HPDE6-E6E7 (cell line): Measurements from ENCODE around the gene PI4KA.
"Not testable (repeated sequence)": the region's sequence is repeated elsewhere in the genome, so short reads cannot be mapped to it uniquely, and the experiment has no call there.

Experiments
- DNase-seq: peaks from one replicate; pipeline ENCODE4 v3.0.0; 2011; ENCODE audit warnings: missing footprints; ENCODE audit errors: extremely low spot score

Gene PI4KA

GRCh38 chr22:20858615-20859416, at the start of gene PI4KA, which contains the start of gene SNAP29:
Gene PI4KA (minus strand): TSS chr22:20858811. CDS start chr22:20858725, 86 bp downstream.
Gene SNAP29 (plus strand): TSS chr22:20859007. CDS start chr22:20859111, 104 bp downstream.
- DNase-seq, result peak; percentile 97

- DNase-seq, result no peak
Measured at GRCh38 chr22:20906387-20906767, 47.8 kb upstream of the PI4KA start.

DNA sequence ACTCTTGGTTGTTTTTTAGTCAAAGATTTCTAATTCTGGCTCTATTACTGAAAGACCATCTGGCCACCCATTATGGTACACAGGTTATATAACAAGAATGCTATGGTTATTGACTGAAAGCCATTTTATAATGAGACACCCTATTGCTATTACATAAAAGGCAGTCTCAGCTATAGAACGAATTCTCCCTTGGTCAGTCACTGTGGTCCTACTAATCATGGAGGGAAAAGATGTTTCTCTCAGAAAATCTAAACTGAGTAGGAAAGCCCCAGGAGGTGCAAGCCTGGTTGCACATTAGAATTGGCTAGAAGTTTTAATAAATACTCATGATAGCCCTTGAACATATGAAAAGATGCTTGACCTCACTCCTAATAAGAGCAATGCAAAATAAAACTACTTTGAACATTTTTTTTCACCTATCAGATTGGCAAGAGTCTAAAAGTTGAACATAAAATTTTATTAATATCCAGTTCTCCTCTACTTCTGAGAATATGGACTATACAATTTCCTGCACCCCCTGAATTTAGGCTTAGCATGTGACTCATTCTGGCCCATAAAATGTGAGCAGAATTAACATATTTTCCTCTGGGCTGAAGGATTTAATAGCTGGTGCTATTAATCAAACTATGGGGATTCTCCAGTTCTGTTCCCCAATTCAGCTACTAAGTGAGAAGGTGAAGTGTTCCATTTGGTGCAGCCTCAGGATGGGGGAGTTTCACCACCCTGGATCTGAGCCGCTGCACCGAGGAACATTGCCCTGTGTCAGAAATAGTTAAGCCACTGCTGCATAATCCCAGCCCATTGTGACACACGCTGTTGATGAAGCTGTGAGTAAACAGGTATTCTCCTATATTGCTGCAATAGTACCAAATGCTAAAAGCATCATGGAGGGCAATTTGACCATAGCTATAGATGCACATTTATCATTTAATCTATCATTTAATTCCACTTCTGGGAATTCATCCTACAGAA, 47.1 kb upstream of the PI4KA start:
- DNase-seq, result peak; percentile 38

- DNase-seq, result no peak
Measured at GRCh38 chr22:20904980-20905355, 46.4 kb upstream of the PI4KA start.

DNA sequence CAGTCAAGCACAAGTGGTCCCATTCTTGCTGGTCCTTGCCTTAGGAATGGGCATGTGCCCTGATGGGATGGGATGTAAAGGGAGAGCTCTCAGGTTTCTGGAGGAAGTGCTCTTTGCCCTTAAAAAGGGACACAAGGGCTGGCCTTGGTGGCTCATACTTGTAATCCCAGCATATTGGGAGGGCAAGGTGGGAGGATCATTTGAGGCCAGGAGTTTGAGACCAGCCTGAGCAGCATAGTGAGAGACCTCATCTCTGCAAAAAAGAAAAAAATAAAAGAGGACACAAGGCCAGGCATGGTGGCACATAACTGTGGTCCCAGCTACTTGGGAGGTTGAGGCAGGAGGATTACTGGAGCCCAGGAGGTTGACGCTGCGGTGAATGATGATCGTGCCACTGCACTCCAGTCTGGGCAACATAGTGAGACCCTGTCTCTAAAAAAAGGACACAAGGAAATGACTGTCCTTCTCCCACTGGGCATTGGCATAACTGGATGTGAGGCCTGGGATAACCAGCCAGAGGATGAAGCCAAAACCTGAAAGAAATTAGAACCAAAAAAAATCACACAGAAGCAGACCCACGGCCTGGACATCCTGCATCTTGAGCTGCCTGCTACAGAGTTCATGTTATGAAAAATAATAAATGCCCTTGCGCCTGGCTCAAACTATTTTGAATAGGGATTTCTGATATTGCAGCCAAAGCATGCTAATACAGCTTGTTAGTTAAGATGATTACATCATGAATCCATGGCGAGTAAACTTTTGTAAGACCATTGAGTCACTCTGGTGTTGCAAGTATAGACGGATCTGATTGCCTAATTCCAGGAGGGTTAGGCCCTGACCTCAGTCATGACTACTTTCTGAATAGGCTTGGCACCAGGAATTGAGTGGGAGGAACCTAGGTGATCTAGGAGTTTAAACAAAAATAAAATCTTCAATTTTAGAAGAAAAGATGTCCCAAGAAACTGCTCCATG, 45.7 kb upstream of the PI4KA start:
- peak; percentile 93 for DNase-seq

GRCh38 chr22:20903093-20903492, 44.5 kb upstream of the PI4KA start:
- no peak for DNase-seq

GRCh38 chr22:20901093-20902033, 42.8 kb upstream of the PI4KA start:
- DNase-seq, result not testable (repeated sequence)

DNA sequence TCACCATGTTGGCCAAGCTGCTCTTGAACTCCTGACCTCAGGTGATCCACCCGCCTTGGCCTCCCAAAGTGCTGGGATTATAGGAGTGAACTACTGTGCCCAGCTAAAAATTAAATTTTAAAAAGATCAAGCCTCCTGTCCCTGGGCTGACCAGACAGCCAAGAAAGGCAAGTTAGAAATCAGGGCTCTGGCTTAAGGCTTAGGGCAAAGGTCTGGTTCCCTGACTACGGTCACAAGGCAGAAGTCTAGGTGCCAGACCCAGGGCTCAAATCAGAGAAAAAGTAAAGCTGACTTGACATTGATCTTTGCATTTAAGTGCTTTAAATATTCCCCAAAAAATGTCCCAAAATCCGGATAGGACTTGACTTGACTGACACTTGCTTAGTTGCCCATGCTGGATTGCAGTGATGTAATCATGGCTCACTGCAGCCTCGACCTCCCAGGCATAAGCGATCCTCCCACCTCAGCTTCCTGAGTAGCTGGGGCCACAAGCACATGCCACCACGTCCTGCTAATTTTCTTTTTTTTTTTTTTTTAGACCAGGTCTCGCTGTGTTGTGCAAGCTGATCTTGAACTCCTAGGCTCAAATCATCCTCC, 41.3 kb upstream of the PI4KA start:
- no peak for DNase-seq

GRCh38 chr22:20897737-20898136, 39.1 kb upstream of the PI4KA start:
- not testable (repeated sequence) for DNase-seq

DNA sequence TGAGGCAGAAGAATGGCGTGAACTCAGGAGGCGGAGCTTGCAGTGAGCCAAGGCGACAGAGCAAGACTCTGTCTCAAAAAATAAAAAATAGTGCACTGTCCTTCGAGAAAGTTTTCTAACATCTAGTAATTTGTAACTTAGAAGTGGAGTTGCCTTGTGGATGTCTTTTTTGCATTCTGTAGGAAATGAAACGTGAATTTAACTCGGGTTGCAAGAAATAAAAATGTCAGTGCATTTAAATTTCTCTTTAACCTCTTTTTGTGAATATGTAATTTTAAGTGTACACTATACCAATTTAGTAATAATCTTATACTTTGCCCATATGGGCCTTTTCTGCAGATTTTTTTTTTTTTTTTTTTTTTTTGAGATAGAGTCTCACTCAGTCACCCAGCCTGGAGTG, 32.4 kb upstream of the PI4KA start:
- no peak for DNase-seq

- no peak for DNase-seq
Measured at GRCh38 chr22:20889904-20890540, 31.4 kb upstream of the PI4KA start.

- DNase-seq, result no peak
Measured at GRCh38 chr22:20889025-20889704, 30.6 kb upstream of the PI4KA start.

- no peak for DNase-seq
Measured at GRCh38 chr22:20887375-20887774, 28.8 kb upstream of the PI4KA start.

DNA sequence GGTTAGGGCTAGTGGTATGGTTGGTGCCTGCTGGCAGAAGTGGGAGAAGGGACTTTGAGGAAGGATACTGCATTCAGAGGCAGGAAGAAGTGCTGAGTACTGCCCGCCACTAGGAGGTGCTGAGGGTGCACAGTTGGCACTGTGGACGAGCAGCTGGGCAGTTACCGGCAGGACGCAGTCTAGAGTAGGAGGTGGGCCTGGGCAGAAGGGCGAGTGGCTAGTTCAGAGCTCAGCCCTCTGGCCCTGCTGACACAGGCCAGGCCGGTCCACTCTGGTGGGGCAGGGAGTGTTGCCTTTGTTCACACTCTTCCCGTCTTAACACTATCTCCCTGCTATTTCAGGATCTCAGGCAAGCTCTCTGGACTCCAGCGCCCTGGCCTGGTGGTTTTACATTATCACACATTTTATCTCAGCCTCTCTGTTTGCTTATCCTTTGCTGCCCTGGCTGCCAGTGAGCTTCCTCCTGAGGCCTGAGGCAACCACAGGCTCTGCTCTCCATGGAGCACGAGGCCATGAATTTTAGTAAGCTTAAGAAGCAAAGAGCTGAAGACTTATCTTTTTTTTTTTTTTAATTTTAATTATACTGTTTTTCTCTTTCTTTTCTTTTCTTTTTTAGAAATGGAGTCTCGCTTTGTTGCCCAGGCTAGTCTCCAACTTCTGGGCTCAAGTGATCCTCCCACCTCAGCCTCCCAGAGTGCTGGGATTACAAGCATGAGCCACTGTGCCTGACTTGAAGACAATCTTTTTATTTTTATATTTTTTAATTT, 27.1 kb upstream of the PI4KA start:
- peak; percentile 85 for DNase-seq

DNA sequence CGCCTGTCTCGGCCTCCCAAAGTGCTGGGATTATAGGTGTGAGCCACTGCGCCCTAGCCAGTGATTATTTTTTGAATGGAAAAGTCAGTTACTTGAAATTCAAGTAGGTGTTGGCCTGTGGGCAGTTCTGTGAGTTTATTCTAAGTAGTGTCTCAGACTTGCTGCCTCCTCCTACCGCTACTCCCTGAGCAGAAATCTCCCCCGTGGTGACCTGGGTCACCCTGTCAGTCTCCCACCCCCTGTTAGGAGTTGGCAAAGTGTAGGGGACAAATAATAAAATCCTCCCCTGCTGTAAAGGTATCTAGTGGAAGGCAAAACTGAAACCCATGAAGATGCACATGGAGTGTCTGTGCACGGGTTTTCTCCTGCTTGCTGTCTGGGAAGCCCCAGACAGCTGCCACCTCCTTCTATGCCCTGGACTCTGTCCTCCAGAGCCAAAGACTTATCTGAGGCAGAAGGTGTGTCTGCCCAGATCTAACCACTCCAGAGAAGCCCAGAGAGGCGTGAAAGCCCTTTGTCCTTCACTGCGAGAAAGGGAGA, 26.5 kb upstream of the PI4KA start:
- no peak for DNase-seq

DNA sequence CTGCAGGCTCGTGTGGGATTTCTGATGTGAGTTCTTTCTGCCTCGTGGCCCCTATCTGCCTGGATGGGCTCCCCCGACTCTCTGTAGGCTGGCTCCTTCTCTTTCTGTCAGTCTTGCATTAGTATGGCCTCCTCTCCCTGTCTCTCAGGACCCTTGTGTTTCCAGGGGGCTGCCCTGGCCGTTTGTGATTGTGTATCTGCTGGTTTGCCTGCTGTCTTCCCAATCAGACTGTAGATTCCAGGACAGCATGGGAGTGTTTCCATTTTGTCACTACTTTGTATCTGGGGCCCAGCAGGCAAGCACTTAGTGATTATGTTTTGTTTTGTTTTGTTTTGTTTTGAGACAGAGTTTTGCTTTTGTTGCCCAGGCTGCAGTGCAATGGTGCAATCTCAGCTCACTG, 25.8 kb upstream of the PI4KA start:
- DNase-seq, result no peak

DNA sequence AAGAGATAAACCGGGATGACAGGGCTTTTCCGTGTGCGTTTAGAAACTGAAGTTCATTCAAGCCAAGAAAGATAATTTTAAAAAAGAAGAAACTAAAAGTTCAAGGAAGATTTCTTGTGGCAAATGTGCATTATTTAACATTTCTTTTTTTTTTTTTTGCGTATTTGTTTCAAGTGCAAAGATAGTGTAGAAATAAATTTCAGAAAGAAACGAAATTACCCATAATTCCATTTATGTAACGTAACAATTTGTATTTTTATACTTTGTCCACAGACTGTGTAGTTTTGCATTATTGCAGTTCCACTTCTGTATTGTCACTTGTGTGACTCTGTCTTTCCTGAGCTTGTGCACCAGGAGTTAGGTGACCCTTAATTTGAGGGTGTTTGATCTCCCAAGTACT, 24.2 kb upstream of the PI4KA start:
- no peak for DNase-seq
